Activated B cell treated with CpG ODN at 0.5 μM for 24 hours (primary cell): ENCODE data around the gene CYB5A. TPM values are rescaled to one million over a fixed set of nuclear protein-coding genes. Genes with fewer than 3 reads are reported as not detected.
A peak's percentile ranks its signal among the peaks of the same experiment; 100 is the strongest.

Experiments used
- ATAC-seq: fragments of 200-7000 bp; cut with Tn5 transposase; one replicate; pipeline ENCODE4 v1.10.0; 2021; ENCODE audit warnings: low read depth, mild to moderate bottlenecking, moderate library complexity
- CTCF ChIA-PET: fragments of 350-600 bp; sonication (Branson Sonifier 250); formaldehyde crosslinking; loops from one replicate; lab custom pipeline; 2021; ENCODE audit warnings: antibody characterized with exemption; lab: Charles Lee
- POLR2A ChIA-PET: fragments of 350-600 bp; sonication (Branson Sonifier 250); formaldehyde crosslinking; loops from one replicate; lab custom pipeline; 2021; ENCODE audit warnings: antibody characterized with exemption; lab: Charles Lee
- DNase-seq: peaks from one replicate; pipeline ENCODE4 v3.0.0; 2022
- H3K27ac Mint-ChIP-seq: one replicate; pipeline ENCODE4 v1.8.0; 2020; ENCODE audit warnings: mixed read lengths
- H3K27me3 Mint-ChIP-seq: one replicate; pipeline ENCODE4 v1.8.0; 2021; ENCODE audit warnings: mixed read lengths
- H3K36me3 Mint-ChIP-seq: one replicate; pipeline ENCODE4 v1.8.0; 2021; ENCODE audit warnings: low read depth, mixed read lengths
- H3K4me1 Mint-ChIP-seq: one replicate; pipeline ENCODE4 v1.8.0; 2021; ENCODE audit warnings: mixed read lengths
- H3K4me3 Mint-ChIP-seq: one replicate; pipeline ENCODE4 v1.8.0; 2020; ENCODE audit warnings: mild to moderate bottlenecking, mixed read lengths
- H3K9me3 Mint-ChIP-seq: one replicate; pipeline ENCODE4 v1.8.0; 2020; ENCODE audit warnings: mixed read lengths
- intact Hi-C: fragments of 100-400 bp; cut with micrococcal nuclease; formaldehyde crosslinking; loops from one replicate; pipeline ENCODE4 v1.15.1; 2024
- total RNA-seq: library from RNA; stranded (reverse); gene quantifications from 2 replicates; pipeline ENCODE4 v1.2.3, GENCODE V29; 2022
- TF ChIP-seq, protein P1 (sequence below): fragments of 200-600 bp; IDR thresholded peaks from one replicate; pipeline ENCODE4 v1.8.0; 2022; ENCODE audit warnings: antibody characterized with exemption, mild to moderate bottlenecking

Gene CYB5A
- total RNA-seq, 1 donor from 2014 or later: 47.2 TPM

DNA sequence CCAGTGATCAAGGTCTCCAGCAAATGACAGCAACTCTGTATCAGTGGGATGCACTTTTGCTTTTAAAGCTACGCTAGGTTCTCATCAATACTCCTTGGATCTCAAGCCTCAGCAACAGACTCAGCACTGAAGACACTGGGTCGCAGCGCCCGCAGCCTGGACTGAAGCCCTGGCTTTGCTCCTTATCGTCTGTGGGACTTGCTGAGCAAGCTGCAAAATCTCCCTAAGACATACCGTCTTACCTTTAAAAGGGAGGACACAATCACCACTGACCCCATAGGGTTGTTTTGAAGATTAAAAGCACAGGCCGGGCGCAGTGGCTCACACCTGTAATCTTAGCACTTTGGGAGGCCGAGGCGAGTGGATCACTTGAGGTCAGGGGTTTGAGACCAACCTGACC is 8.1 kb downstream of the CYB5A start:
- no peak overlapping the region for H3K4me3 Mint-ChIP-seq
- ChIA-PET CTCF (no interaction called here), POLR2A (no interaction called here)
- H3K27ac Mint-ChIP-seq: no peak overlapping the region
- TF ChIP-seq, protein P1, sequence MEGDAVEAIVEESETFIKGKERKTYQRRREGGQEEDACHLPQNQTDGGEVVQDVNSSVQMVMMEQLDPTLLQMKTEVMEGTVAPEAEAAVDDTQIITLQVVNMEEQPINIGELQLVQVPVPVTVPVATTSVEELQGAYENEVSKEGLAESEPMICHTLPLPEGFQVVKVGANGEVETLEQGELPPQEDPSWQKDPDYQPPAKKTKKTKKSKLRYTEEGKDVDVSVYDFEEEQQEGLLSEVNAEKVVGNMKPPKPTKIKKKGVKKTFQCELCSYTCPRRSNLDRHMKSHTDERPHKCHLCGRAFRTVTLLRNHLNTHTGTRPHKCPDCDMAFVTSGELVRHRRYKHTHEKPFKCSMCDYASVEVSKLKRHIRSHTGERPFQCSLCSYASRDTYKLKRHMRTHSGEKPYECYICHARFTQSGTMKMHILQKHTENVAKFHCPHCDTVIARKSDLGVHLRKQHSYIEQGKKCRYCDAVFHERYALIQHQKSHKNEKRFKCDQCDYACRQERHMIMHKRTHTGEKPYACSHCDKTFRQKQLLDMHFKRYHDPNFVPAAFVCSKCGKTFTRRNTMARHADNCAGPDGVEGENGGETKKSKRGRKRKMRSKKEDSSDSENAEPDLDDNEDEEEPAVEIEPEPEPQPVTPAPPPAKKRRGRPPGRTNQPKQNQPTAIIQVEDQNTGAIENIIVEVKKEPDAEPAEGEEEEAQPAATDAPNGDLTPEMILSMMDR: no peak
- no peaks in the 10 kb centered on the region for H3K27me3 Mint-ChIP-seq
- peaks cover 64% of the 10 kb centered on the region for H3K4me1 Mint-ChIP-seq
- peaks cover 6% of the 10 kb centered on the region for H3K36me3 Mint-ChIP-seq
- H3K9me3 Mint-ChIP-seq: no peaks in the 10 kb centered on the region
- intact Hi-C loops: no loop called here
- ATAC-seq (no peak), DNase-seq (no peak)

DNA sequence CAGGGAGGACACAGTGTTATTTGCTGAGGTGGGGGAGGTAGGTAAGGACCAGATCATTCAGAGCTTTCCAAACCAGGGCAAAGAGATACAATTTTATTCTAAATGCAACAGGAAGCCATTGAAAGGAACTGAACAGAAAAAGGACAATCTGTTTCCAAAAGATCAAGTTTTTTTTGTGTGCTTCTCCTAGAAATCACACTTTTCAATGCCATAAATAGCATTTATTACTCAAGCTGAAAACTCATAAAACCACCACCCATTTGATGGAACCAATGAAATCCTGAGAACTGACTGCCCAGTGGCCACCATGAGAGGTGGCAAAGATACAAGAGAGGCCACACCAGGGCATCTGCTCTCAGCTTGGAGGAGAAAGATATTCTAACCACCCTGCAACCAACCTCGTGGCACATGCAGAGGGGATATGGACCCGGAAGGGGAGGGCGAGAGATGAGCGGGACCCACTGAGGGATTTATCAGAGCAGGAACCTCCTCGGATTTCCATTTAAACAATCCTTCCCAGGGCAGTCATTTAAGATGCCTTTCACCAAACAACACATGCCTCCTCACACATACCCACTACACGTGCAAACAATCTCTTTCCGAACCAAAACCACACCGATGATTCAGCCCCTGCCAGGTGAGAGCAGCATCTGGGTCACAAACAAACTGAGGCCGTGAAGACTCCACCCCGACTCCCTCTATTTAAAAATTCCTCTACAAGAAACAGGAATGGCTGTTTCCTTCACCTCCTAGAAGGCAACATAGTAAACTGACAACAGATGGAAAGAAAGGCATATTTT is 8.8 kb downstream of the CYB5A start:
- Mint-ChIP-seq H3K27ac (peak overlapping the region; percentile 0), H3K4me1 (peaks cover 57% of the 10 kb centered on the region), H3K36me3 (peaks cover 12% of the 10 kb centered on the region), H3K4me3 (no peak overlapping the region), H3K9me3 (no peaks in the 10 kb centered on the region), H3K27me3 (no peaks in the 10 kb centered on the region)
- intact Hi-C loops: no loop called here
- TF ChIP-seq, protein P1: no peak
- ChIA-PET CTCF (no interaction called here), POLR2A (no interaction called here)
- DNase-seq (no peak), ATAC-seq (no peak)

DNA sequence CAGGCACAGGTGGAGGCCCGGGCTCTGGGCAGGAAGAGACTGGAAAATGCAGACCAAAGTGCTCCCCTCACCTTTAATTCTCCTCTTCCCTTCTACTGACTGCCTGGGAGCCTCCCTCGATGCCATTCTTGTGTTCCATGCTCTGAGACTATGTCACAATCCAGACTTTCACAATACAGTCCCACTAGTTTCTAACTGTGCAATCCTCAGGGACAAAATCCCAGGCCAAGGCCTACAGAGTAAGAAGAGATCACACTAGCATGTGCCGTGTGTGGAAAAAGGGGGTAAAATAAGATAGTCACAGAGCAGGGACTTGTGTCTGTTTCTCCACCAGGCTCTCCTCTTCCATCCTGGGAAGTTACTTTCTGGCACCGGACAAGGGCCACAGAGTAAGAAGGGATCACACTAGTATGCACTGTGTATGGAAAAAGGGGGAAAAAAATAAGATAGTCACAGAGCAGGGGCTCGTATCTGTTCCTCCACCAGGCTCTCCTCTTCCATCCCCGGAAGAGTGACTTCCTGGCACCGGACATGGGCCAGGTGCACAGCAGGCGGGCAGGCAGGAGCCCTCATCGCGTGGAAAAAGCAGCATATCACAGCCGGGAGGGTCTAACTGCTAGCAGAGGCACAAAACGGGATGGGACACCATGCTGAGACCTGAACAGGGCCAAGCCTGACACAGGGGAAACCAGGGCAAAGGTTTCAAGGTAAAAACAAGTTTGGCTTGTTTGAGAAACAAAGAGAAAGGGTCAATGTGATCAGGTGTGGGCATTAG is 9.6 kb downstream of the CYB5A start:
- H3K4me1 Mint-ChIP-seq: peaks cover 52% of the 10 kb centered on the region
- no peak overlapping the region for H3K4me3 Mint-ChIP-seq
- H3K36me3 Mint-ChIP-seq: peaks cover 20% of the 10 kb centered on the region
- ChIA-PET POLR2A (no interaction called here), CTCF (no interaction called here)
- H3K9me3 Mint-ChIP-seq: no peaks in the 10 kb centered on the region
- TF ChIP-seq, protein P1: no peak
- DNase-seq: no peak
- intact Hi-C loops: no loop called here
- peak overlapping the region; percentile 0 for H3K27ac Mint-ChIP-seq
- H3K27me3 Mint-ChIP-seq: no peaks in the 10 kb centered on the region
- no peak for ATAC-seq

DNA sequence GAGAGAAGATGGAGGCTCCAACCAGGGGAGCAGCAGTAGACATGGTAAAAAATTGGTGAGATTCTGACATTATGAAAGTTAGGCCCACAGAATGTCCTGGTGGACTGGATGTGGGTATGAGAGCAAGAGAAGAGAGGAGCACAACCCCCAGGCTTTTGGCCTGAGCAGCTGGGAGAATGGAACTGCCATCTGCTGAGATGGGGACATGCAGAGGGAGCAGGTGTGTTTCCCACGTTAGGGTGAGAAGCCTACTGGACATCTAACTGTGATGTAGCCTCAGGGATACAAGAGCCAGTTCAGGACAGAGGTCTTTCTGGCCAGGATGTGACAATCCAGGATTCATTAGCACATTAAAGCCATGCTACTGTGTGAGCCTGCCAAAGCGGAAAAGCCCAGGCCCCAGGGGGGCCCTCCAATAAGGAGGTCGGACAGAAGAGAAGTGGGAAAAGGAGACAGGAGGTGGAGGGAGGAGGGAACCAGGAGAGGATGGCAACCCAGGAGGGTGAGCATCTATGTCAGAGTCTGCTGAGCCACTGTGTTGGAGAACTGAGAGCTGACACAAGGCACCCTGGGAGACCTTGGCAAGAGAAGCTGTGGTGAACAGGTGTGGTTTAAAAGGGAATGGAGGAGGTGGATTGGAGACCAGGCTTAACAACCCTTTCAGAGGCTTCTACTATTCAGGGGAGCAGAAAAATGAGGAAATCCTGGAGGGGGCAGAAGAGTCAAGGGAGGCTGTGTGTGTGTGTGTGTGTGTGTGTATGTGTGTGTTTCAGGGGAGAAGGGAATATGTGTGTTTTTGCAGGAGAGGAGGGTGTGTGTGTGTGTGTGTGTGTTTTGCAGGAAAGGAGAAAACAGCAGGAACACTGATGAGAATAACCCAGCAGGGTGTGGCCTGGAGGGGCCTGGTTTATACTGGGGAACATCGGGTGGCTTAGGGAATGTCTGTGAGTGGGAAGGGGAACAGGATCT is 10.5 kb downstream of the CYB5A start:
- H3K4me3 Mint-ChIP-seq: no peak overlapping the region
- DNase-seq (no peak), ATAC-seq (no peak)
- intact Hi-C loops: no loop called here
- no peaks in the 10 kb centered on the region for H3K27me3 Mint-ChIP-seq
- H3K36me3 Mint-ChIP-seq: peaks cover 27% of the 10 kb centered on the region
- no peaks in the 10 kb centered on the region for H3K9me3 Mint-ChIP-seq
- TF ChIP-seq, protein P1: no peak
- no peak overlapping the region for H3K27ac Mint-ChIP-seq
- H3K4me1 Mint-ChIP-seq: peaks cover 51% of the 10 kb centered on the region
- POLR2A ChIA-PET: no interaction called here
- CTCF ChIA-PET: no interaction called here
